Right lobe of liver (tissue), 4 donors: ENCODE data around the gene CAVIN1.

Experiments
- POLR2A ChIP-seq: fragments of 450-650 bp; IDR thresholded peaks from one replicate; pipeline ENCODE4 v1.6.1; 2017; ENCODE audit warnings: antibody characterized with exemption, mild to moderate bottlenecking
- TF ChIP-seq, protein P1 (sequence below), 4 donors: fragments of 200-600 bp in 3 of 4; fragments of 450-650 bp in 1 of 4; IDR thresholded peaks; one replicate each; pipeline versions ENCODE4 v1.5.1 to v1.8.0; 2016 to 2022; ENCODE audit warnings: antibody characterized with exemption in 4 of 4, mild to moderate bottlenecking in 2 of 4
- donor health status: DM: no; HTN: no; CAD: no.
- donor health status: DM: no; HTN: no; CAD: no.
- donor health status: DM: no; HTN: yes; CAD: no.

DNA sequence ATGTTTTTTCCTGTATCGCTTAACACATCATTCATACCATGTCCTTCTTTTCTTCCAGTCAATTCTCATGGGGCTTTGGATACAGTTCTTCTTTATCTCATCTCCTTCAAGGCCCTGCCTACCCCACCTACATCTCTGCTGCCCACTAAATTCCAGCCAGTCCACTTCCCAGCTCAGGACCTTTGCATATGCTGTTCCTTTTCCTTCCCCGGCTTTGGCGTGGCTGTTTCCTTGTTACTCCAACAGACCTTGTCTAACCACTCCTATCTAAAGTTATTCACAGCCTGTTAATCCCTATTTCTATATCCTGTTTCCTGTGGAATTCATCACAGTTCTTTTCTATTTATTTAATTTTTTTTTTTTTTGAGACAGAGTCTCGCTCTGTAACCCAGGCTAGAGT, 28.2 kb downstream of the CAVIN1 start:
- TF ChIP-seq, protein P1, sequence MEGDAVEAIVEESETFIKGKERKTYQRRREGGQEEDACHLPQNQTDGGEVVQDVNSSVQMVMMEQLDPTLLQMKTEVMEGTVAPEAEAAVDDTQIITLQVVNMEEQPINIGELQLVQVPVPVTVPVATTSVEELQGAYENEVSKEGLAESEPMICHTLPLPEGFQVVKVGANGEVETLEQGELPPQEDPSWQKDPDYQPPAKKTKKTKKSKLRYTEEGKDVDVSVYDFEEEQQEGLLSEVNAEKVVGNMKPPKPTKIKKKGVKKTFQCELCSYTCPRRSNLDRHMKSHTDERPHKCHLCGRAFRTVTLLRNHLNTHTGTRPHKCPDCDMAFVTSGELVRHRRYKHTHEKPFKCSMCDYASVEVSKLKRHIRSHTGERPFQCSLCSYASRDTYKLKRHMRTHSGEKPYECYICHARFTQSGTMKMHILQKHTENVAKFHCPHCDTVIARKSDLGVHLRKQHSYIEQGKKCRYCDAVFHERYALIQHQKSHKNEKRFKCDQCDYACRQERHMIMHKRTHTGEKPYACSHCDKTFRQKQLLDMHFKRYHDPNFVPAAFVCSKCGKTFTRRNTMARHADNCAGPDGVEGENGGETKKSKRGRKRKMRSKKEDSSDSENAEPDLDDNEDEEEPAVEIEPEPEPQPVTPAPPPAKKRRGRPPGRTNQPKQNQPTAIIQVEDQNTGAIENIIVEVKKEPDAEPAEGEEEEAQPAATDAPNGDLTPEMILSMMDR (IDR thresholded peaks at IDR 0.05): no peak
- no peak for TF ChIP-seq POLR2A
